H9 (cell line): Measurements from ENCODE around the gene AP2M1. TPM values are rescaled to one million over a fixed set of nuclear protein-coding genes. Genes with fewer than 3 reads are reported as not detected.

ENCODE experiments used
- DNase-seq: peaks from one replicate; pipeline ENCODE4 v3.0.0-alpha.2; 2017
- H2AFZ ChIP-seq: one replicate; pipeline ENCODE4 v1.6.1; 2013; ENCODE audit warnings: mild to moderate bottlenecking, low read length, control low read depth, moderate library complexity
- H2AK5ac ChIP-seq: 2 replicates; pipeline ENCODE4 v1.6.1; 2013; ENCODE audit warnings: low read length, control low read depth, mixed read lengths; ENCODE audit not compliant: insufficient read length
- H2BK120ac ChIP-seq: one replicate; pipeline ENCODE4 v1.6.1; 2013; ENCODE audit warnings: low read depth, mild to moderate bottlenecking, low read length, control low read depth, inconsistent platforms; ENCODE audit not compliant: poor library complexity, severe bottlenecking
- H2BK12ac ChIP-seq: 2 replicates; pipeline ENCODE4 v1.6.1; 2013; ENCODE audit warnings: low read length, control low read depth, mixed read lengths, low read depth; ENCODE audit not compliant: insufficient read length
- H2BK15ac ChIP-seq: 2 replicates; pipeline ENCODE4 v1.6.1; 2013; ENCODE audit warnings: low read depth, low read length, control low read depth
- H2BK20ac ChIP-seq: one replicate; pipeline ENCODE4 v1.6.1; 2013; ENCODE audit warnings: low read depth, mild to moderate bottlenecking, low read length, control low read depth, inconsistent platforms; ENCODE audit not compliant: poor library complexity, severe bottlenecking
- H2BK5ac ChIP-seq: 2 replicates; pipeline ENCODE4 v1.6.1; 2013; ENCODE audit warnings: low read length, control low read depth, mixed read lengths; ENCODE audit not compliant: insufficient read length
- H3K14ac ChIP-seq: 2 replicates; pipeline ENCODE4 v1.6.1; 2013; ENCODE audit warnings: low read length, control low read depth; ENCODE audit not compliant: insufficient read depth
- H3K18ac ChIP-seq: 2 replicates; pipeline ENCODE4 v1.6.1; 2013; ENCODE audit warnings: low read depth, mild to moderate bottlenecking, mixed read lengths, low read length, control low read depth; ENCODE audit not compliant: insufficient read length
- H3K23ac ChIP-seq: 2 replicates; pipeline ENCODE4 v1.6.1; 2013; ENCODE audit warnings: low read length, control low read depth, mixed read lengths, low read depth; ENCODE audit not compliant: insufficient read length
- H3K23me2 ChIP-seq: 2 replicates; pipeline ENCODE4 v1.6.1; 2013; ENCODE audit warnings: low read depth, mild to moderate bottlenecking, mixed read lengths, low read length, control low read depth; ENCODE audit not compliant: insufficient read length, poor library complexity, severe bottlenecking
- H3K27ac ChIP-seq: 2 replicates; pipeline ENCODE4 v1.5.1; 2013; ENCODE audit warnings: low read length, control low read depth, mixed read lengths, low read depth; ENCODE audit not compliant: insufficient read length
- H3K27me3 ChIP-seq: 2 replicates; pipeline ENCODE4 v1.6.1; 2013; ENCODE audit warnings: low read length, control low read depth, inconsistent platforms; ENCODE audit not compliant: insufficient read depth
- H3K4ac ChIP-seq: 2 replicates; pipeline ENCODE4 v1.6.1; 2013; ENCODE audit warnings: low read depth, mild to moderate bottlenecking, control low read depth, inconsistent platforms, low read length, moderate library complexity
- H3K4me1 ChIP-seq: 2 replicates; pipeline ENCODE4 v1.6.1; 2013; ENCODE audit warnings: low read length, control low read depth, inconsistent platforms; ENCODE audit not compliant: insufficient read depth
- H3K4me2 ChIP-seq: 2 replicates; pipeline ENCODE4 v1.6.1; 2013; ENCODE audit warnings: low read length, control low read depth, mixed read lengths; ENCODE audit not compliant: insufficient read length, insufficient read depth
- H3K56ac ChIP-seq: 2 replicates; pipeline ENCODE4 v1.6.1; 2013; ENCODE audit warnings: low read depth, mild to moderate bottlenecking, mixed read lengths, low read length, control low read depth; ENCODE audit not compliant: insufficient read length
- H3K79me1 ChIP-seq: 2 replicates; pipeline ENCODE4 v1.6.1; 2013; ENCODE audit warnings: low read depth, mild to moderate bottlenecking, moderate library complexity, low read length, control low read depth, inconsistent platforms; ENCODE audit not compliant: insufficient read depth, poor library complexity, severe bottlenecking
- H3K79me2 ChIP-seq: 2 replicates; pipeline ENCODE4 v1.6.1; 2013; ENCODE audit warnings: low read length, control low read depth, inconsistent platforms; ENCODE audit not compliant: insufficient read depth
- H3K9ac ChIP-seq: 2 replicates; pipeline ENCODE4 v1.6.1; 2013; ENCODE audit warnings: low read length, control low read depth, mixed read lengths; ENCODE audit not compliant: insufficient read length; ENCODE audit errors: extremely low read depth
- H3K9me3 ChIP-seq: one replicate; pipeline ENCODE4 v1.6.1; 2013; ENCODE audit warnings: low read depth, low read length, inconsistent platforms; ENCODE audit not compliant: control insufficient read depth
- H3T11ph ChIP-seq: one replicate; pipeline ENCODE4 v1.6.1; 2013; ENCODE audit warnings: mild to moderate bottlenecking, low read length, control low read depth, inconsistent platforms
- H4K20me1 ChIP-seq: one replicate; pipeline ENCODE4 v1.6.1; 2013; ENCODE audit not compliant: control insufficient read depth, insufficient read length, insufficient read depth
- H4K5ac ChIP-seq: 2 replicates; pipeline ENCODE4 v1.6.1; 2013; ENCODE audit warnings: low read depth, mild to moderate bottlenecking, mixed read lengths, low read length, control low read depth; ENCODE audit not compliant: insufficient read length
- H4K8ac ChIP-seq: replicated peaks from 2 replicates; pipeline ENCODE4 v1.6.1; 2013; ENCODE audit warnings: low read length, control low read depth, mixed read lengths, low read depth; ENCODE audit not compliant: insufficient read length
- H4K91ac ChIP-seq: 2 replicates; pipeline ENCODE4 v1.6.1; 2013; ENCODE audit warnings: low read depth, mild to moderate bottlenecking, moderate library complexity, mixed read lengths, low read length, control low read depth; ENCODE audit not compliant: insufficient read length
- H3K27ac Mint-ChIP-seq, 3 experiments: 2 replicates in 2 of 3; 3 replicates in 1 of 3; pipeline ENCODE4 v1.8.0; 2020 to 2021; ENCODE audit warnings: mixed read lengths in 3 of 3, mild to moderate bottlenecking in 1 of 3, moderate library complexity in 1 of 3
- H3K27me3 Mint-ChIP-seq: 2 replicates; pipeline ENCODE4 v1.8.0; 2021; ENCODE audit warnings: low read depth, mild to moderate bottlenecking, moderate library complexity, mixed read lengths
- H3K36me3 Mint-ChIP-seq, 3 experiments: 2 replicates in 2 of 3; 3 replicates in 1 of 3; pipeline ENCODE4 v1.8.0; 2020 to 2021; ENCODE audit warnings: low read depth in 3 of 3, mixed read lengths in 3 of 3; ENCODE audit not compliant: insufficient read depth in 1 of 3
- H3K4me1 Mint-ChIP-seq, 2 experiments: 2 replicates each; pipeline ENCODE4 v1.8.0; 2020; ENCODE audit warnings: mixed read lengths in 2 of 2
- H3K4me3 Mint-ChIP-seq, 2 experiments: 2 replicates in 1 of 2; 3 replicates in 1 of 2; pipeline ENCODE4 v1.8.0; 2020 to 2021; ENCODE audit warnings: mild to moderate bottlenecking in 2 of 2, mixed read lengths in 2 of 2, moderate library complexity in 1 of 2
- H3K9me3 Mint-ChIP-seq, 2 experiments: 2 replicates in 1 of 2; 3 replicates in 1 of 2; pipeline ENCODE4 v1.8.0; 2020; ENCODE audit warnings: mild to moderate bottlenecking in 2 of 2, mixed read lengths in 2 of 2, moderate library complexity in 1 of 2
- WGBS: extraction: QIAGEN DNeasy Blood & Tissue Kit; methylation state at CpG from one replicate; pipeline ENCODE4 v1.1.7; 2013; ENCODE audit warnings: missing lambda C conversion rate, low lambda C conversion rate, mixed read lengths; ENCODE audit not compliant: insufficient read length; ENCODE audit errors: extremely low coverage; 5-methylcytosine and 5-hydroxymethylcytosine counted together
- total RNA-seq: library from RNA; stranded (reverse); gene quantifications from 2 replicates; pipeline ENCODE4 v1.2.1, GENCODE V29; 2021
- TF ChIP-seq, protein P1 (sequence below): fragments of 200-600 bp; sonication (generic); conservative IDR thresholded peaks from 3 replicates; pipeline ENCODE4 v1.8.0; 2021; ENCODE audit warnings: antibody characterized with exemption, mild to moderate bottlenecking

Gene AP2M1
- total RNA-seq, 1 experiment from 2014 or later: 443 TPM

DNA sequence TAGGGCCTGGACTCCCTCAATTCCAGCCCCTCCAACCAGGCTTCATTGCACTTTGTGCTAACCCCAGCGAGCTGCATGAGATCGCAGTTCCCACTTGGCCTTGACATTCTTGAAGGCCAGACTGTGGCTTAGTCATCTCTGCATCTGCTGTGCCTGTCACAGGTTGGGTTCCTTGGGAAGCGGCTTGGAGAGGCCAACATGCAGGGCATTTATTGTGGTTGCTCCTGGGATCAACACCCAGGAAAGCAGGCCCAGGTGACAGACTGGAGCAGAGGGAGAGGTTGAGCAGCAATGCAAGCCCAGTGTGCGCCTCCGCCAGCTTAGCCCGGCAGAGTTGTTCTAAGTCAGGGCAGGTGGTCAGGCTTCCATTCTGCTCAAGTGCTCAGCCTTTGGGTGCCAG lies 21.9 kb downstream of the AP2M1 start:
- H3K27ac Mint-ChIP-seq: no peak overlapping the region
- Histone ChIP-seq H3K9me3 (no peaks in the 10 kb centered on the region), H4K8ac (no peak overlapping the region), H2BK15ac (no peak overlapping the region), H2BK5ac (no peak overlapping the region), H3K14ac (no peak overlapping the region), H3K23ac (no peak overlapping the region), H2AFZ (no peak overlapping the region), H3K79me2 (no peaks in the 10 kb centered on the region), H3K27ac (no peak overlapping the region), H3K56ac (no peak overlapping the region), H3K27me3 (no peaks in the 10 kb centered on the region), H3K79me1 (no peaks in the 10 kb centered on the region), H3K23me2 (no peaks in the 10 kb centered on the region), H2BK20ac (no peak overlapping the region), H4K91ac (no peak overlapping the region), H4K20me1 (no peaks in the 10 kb centered on the region), H3K4ac (no peak overlapping the region), H2BK12ac (no peak overlapping the region), H3K4me2 (no peak overlapping the region), H2BK120ac (no peak overlapping the region), H3T11ph (no peak overlapping the region), H3K18ac (no peak overlapping the region), H4K5ac (no peak overlapping the region), H3K4me1 (no peaks in the 10 kb centered on the region), H3K9ac (no peak overlapping the region), H2AK5ac (no peak overlapping the region)
- H3K4me3 Mint-ChIP-seq: no peak overlapping the region
- H3K27me3 Mint-ChIP-seq: no peaks in the 10 kb centered on the region
- H3K4me1 Mint-ChIP-seq: peaks cover 0 to 7% of the 10 kb centered on the region in 2 experiments; a peak in 1 of 4 replicates
- no CpG with 5 or more reads among the region's 6 CpGs for WGBS
- TF ChIP-seq, protein P1, sequence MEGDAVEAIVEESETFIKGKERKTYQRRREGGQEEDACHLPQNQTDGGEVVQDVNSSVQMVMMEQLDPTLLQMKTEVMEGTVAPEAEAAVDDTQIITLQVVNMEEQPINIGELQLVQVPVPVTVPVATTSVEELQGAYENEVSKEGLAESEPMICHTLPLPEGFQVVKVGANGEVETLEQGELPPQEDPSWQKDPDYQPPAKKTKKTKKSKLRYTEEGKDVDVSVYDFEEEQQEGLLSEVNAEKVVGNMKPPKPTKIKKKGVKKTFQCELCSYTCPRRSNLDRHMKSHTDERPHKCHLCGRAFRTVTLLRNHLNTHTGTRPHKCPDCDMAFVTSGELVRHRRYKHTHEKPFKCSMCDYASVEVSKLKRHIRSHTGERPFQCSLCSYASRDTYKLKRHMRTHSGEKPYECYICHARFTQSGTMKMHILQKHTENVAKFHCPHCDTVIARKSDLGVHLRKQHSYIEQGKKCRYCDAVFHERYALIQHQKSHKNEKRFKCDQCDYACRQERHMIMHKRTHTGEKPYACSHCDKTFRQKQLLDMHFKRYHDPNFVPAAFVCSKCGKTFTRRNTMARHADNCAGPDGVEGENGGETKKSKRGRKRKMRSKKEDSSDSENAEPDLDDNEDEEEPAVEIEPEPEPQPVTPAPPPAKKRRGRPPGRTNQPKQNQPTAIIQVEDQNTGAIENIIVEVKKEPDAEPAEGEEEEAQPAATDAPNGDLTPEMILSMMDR: no peak
- peaks cover 17 to 43% (median 27%) of the 10 kb centered on the region in 3 experiments for H3K36me3 Mint-ChIP-seq
- H3K9me3 Mint-ChIP-seq: no peaks in the 10 kb centered on the region
- DNase-seq: no peak
